Measurements from ENCODE around the gene MYO18B. TPM values are rescaled to one million over a fixed set of nuclear protein-coding genes. Genes with fewer than 3 reads are reported as not detected.

The MYO18B gene
- total RNA-seq, 1 donor from 2014 or later = 0.31 TPM

GRCh38 chr22:25712661-25713400 is 29.2 kb upstream of the MYO18B start:
- DNase-seq = no peak

DNA sequence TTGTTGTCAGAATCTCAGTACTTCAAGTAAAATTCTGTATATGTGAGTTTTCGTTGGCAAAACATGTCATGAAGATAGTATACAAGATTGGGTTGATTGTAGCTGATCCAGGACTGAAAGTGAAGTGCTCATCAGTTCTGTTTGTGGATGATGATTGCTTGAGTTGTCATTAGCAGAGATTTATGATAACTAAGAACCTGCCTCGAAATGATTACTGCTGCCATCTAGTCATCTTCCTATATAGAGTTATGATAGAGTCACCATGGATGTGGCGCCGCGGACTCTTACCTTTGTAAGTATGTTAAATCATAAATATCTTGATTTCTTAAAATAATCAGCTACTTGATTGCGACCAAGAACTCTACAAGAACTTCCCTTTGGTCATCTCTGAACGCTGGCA is 27.9 kb upstream of the MYO18B start:
- DNase-seq = no peak

DNA sequence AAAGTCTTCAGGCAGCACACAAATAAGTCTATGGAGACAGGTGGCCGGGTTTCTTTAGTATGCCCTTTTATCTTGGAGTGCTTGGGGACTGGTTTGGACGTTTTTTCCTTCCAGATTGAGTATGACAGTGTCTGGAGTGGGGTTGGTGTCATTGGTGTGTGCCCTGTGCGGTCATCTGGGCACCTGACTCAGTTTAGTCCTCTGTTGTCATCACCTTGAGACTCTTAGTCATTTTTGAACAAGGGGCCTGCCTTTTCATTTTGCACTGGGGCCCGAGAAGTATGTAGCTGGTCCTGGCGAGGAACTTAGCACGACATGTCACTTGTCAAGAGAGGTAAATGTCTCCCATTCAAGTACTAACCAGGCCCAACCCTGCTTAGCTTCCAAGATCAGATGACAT is 27.2 kb upstream of the MYO18B start:
- no peak for DNase-seq

DNA sequence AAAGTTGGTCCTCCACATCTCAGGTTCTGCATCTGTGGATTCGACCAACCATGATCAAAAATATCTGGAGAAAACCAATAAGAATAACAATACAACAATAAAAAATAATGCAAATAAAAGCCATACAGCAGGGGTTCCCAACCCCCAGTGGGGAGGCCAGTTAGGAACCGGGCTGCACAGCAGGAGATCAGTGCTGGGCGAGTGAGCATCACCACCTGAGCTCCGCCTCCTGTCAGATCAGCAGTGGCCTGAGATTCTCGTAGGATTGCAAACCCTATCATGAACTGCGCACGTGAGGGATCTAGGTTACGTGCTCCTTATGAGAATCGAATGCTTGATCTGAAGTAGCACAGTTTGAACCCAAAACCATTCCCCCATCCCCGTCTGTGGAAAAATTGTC is 25.4 kb upstream of the MYO18B start:
- no peak for DNase-seq

- no peak for DNase-seq
Observed at GRCh38 chr22:25718135-25718840, 23.7 kb upstream of the MYO18B start.

DNA sequence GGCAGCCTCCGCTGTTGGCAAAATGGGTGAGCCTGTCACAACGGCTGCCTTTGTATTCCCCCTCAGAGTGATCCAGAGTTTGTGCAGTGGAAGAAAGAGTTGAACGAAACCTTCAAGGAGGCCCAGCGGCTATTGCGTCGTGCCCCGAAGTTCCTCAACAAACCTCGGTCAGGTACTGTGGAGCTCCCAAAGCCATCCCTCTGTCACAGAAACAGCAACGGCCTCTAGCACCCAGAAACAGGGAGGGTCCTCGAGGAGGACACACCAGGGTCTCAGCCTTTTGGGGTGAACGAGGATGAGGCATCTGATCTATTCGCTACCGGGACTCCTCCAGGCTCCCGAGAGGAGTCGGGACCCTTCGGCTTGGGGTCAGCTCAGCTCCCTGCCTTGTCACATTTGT is 19.8 kb upstream of the MYO18B start:
- no peak for DNase-seq

DNA sequence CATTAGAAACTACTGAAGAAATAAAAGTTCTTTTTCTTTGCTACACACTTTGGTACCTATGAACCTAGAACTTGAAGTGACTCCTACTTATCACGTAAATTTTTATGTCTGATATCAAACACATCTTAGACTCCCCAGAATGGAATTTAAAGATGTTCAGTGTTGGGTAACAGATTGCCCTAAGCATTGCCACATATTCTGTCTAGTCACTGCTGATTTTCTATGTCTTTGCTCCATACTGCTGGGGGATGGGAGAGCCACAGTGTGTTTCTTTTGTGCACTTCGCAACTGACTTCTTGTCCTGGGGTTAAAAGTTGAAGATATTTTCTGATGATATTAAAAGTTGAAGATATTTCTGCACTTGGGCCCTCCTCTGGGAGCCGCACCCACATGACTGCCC is 19.4 kb upstream of the MYO18B start:
- no peak for DNase-seq

- DNase-seq = no peak
Observed at GRCh38 chr22:25726241-25726640, 15.7 kb upstream of the MYO18B start.

- no peak for DNase-seq
Observed at GRCh38 chr22:25728071-25728470, 13.9 kb upstream of the MYO18B start.

- DNase-seq = no peak
Observed at GRCh38 chr22:25729016-25729995, 12.7 kb upstream of the MYO18B start.

DNA sequence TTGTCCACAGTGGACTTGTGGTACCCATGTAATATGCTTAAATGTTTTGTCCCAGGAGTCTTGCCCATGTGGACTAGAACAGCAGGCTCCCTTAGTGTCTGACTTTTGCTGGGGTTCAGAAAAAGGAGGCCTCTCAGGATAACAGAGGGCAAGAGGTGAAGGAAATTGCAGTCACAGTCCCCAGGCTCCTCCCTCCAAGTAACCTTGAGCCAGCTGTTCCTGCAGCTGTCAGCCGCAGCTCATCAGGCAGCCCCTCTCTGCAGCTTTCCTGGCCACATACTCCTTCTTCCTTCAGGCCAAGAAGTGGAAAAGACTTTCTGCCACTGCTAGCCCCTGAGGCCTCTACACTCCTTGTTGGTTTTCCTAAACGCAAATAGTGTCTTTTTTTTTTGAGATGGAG is 6.3 kb upstream of the MYO18B start:
- DNase-seq = no peak

DNA sequence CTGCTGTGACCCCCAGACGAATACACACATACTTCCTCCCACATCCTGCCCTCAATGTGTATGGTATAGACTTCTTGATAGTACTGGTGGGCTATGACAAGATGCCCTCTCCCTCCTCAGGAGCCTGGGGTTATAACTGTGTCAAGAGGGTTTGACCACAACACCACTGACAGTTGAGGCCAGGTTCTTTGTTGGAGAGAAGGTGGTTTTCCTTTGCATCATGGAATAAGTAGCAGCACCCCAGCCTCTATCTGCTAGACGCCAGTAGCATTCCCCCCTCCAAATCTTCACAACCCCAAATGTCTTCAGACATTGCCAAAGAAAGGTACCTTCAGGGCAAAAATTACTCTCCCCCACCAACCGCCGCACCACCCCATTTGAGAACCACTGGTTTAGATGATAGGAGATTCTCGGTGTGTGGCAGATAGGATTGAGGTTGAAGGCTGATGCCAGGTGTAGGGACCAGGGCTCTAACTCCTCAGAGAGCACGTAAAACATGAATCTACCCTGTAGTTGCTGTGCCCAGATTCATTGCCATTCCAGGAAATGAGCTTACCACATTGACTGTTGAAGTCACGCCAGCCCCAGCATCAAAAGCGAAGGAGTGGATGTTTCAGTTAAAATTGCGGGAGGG is 5.5 kb upstream of the MYO18B start:
- DNase-seq = no peak

DNA sequence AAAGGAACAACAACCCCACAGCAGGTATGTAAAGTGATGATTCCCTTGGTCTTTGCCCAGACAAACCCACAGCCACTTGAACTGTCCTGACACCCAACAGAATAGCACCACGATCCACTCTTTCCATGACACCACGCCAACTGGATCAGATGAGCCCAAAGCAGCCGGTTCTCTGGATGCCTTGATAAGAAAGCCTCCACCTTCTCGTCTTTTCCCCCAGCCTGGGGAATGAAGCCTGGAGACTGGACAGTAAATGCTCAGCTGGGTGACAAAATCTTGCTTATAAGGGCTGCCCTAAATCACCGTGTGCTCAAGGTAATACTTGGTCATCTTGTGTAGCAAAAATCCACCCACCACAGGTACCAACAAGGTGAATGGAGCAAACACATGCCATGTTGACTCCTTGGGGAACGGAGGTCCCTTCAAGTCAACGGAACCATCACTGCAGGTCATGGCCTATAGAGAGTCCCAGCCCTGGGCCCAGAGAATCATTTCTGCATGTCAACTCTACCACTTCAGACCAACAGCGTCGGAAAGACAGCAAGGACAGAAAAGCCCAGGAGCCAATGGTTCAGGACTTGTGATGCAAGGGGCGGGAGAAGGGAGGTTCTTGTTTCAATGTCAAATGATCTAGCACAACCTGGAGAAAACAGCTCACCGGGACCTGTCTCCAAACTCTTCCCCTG is 2.2 kb upstream of the MYO18B start:
- DNase-seq = no peak

GRCh38 chr22:25742918-25743708 is 1.1 kb downstream of the MYO18B start:
- no peak for DNase-seq

GRCh38 chr22:25744694-25745093 is 2.7 kb downstream of the MYO18B start:
- DNase-seq = no peak

- no peak for DNase-seq
Observed at GRCh38 chr22:25745341-25746011, 3.5 kb downstream of the MYO18B start.

- no peak for DNase-seq
Observed at GRCh38 chr22:25746012-25746373, 4.0 kb downstream of the MYO18B start.

- DNase-seq = no peak
Observed at GRCh38 chr22:25747245-25747944, 5.4 kb downstream of the MYO18B start.

DNA sequence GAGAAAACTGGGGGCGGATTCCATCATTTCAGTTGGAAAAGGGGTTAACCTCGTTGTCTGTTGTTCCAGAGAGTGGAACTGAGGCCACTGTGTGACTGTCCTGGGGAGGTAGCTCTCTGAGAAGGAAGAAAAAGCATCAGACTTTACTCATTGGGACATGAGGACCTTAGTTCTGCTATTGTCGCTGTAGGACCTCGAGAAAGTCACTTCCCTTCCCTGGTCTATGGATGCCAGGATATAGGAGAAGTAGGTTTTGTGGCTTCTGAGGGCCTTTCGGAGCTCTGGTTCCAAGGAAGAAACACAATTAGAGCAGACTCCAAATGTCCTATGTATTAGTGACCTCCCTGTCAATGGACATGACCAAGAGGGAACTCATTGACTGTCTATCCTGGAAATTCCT is 6.2 kb downstream of the MYO18B start:
- DNase-seq = no peak

- DNase-seq = no peak
Observed at GRCh38 chr22:25748704-25749103, 6.7 kb downstream of the MYO18B start.
